HepG2 (cell line): Measurements from ENCODE around the gene ARHGAP30.

Source experiments
- CEBPB ChIP-seq: IDR thresholded peaks from 2 replicates; pipeline ENCODE4 v1.6.1; 2011; ENCODE audit warnings: low read depth, low read length, improper control_type of control experiment, borderline replicate concordance
- KIAA2018 ChIP-seq: sonication (generic); formaldehyde crosslinking; IDR thresholded peaks from 2 replicates; pipeline ENCODE4 v1.5.0; 2020; ENCODE audit warnings: mild to moderate bottlenecking, missing genetic modification reagents, borderline replicate concordance
- MAX ChIP-seq: IDR thresholded peaks from 2 replicates; pipeline ENCODE4 v1.6.1; 2012; ENCODE audit warnings: inconsistent platforms
- PCBP2 ChIP-seq: fragments of 200-400 bp; formaldehyde crosslinking; optimal IDR thresholded peaks from 2 replicates; pipeline ENCODE3; 2018; ENCODE audit warnings: low read length, low read depth; ENCODE audit not compliant: poor library complexity, severe bottlenecking
- POLR2A ChIP-seq, 2 experiments: IDR thresholded peaks; 2 replicates each; pipeline ENCODE4 v1.6.1; 2011; ENCODE audit warnings: low read depth in 2 of 2, low read length in 2 of 2, mild to moderate bottlenecking in 1 of 2, moderate library complexity in 1 of 2; ENCODE audit not compliant: insufficient read depth in 1 of 2
- SMARCE1 ChIP-seq: fragments of 450-650 bp; IDR thresholded peaks from 2 replicates; pipeline ENCODE4 v1.6.1; 2017; ENCODE audit warnings: borderline replicate concordance
- SMC3 ChIP-seq: IDR thresholded peaks from 2 replicates; pipeline ENCODE4 v1.6.1; 2011; ENCODE audit warnings: low read length, improper control_type of control experiment
- ZNF10 ChIP-seq: sonication (generic); formaldehyde crosslinking; IDR thresholded peaks from 2 replicates; pipeline ENCODE4 v1.4.0; 2020; ENCODE audit warnings: mild to moderate bottlenecking, low read depth, missing genetic modification reagents, borderline replicate concordance
- ZNF292 ChIP-seq: sonication (generic); formaldehyde crosslinking; IDR thresholded peaks from 2 replicates; pipeline ENCODE4 v1.8.1; 2022; ENCODE audit warnings: mild to moderate bottlenecking, low read depth, missing genetic modification reagents, borderline replicate concordance
- ZNF644 ChIP-seq: IDR thresholded peaks from 2 replicates; pipeline ENCODE4 v1.6.1; 2016; ENCODE audit warnings: low read depth
- ZNF7 ChIP-seq: IDR thresholded peaks from 2 replicates; pipeline ENCODE4 v1.6.1; 2016; ENCODE audit warnings: missing biosample characterization, missing genetic modification reagents

GRCh38 chr1:161001525-161001924, 68.2 kb downstream of the ARHGAP30 start:
- TF ChIP-seq ZNF644 (CRISPR knock-in tag) (no peak), ZNF10 (CRISPR knock-in tag) (no peak), PCBP2 (no peak), ZNF292 (CRISPR knock-in tag) (no peak), ZNF7 (no peak), KIAA2018 (CRISPR knock-in tag) (no peak), SMC3 (no peak), POLR2A (IDR thresholded peaks at IDR 0.05; ENCODE audit: insufficient read depth in 1 of 2, low read depth in 2 of 2, low read length in 2 of 2) (no peak), MAX (no peak), CEBPB (no peak), SMARCE1 (no peak)
